NB4 (cell line): ENCODE measurements around the gene TMPRSS9.

Source experiments
- MYC ChIP-seq: IDR thresholded peaks from 2 replicates; pipeline ENCODE4 v1.6.1; 2011; ENCODE audit warnings: low read depth, low read length
- TF ChIP-seq, protein P1 (sequence below): IDR thresholded peaks from one replicate; pipeline ENCODE4 v1.5.1; 2012; ENCODE audit warnings: low read depth, low read length

DNA sequence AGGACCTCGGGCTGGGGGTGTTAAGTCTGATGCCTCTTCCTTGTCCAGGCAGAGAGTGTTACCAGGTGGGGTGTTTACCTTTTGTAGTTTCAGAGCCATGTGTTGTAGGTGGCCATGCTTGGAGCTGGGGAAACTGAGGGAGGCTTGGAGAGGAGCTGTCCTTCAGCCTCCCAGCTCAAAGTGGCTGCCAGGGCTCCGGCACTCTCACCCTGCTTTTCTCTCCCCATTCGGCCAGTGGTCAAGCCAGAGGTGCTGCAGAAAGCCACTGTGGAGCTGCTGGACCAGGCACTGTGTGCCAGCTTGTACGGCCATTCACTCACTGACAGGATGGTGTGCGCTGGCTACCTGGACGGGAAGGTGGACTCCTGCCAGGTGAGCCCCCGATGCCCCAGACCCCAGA is 50.0 kb downstream of the TMPRSS9 start:
- TF ChIP-seq MYC = no peak
- TF ChIP-seq, protein P1, sequence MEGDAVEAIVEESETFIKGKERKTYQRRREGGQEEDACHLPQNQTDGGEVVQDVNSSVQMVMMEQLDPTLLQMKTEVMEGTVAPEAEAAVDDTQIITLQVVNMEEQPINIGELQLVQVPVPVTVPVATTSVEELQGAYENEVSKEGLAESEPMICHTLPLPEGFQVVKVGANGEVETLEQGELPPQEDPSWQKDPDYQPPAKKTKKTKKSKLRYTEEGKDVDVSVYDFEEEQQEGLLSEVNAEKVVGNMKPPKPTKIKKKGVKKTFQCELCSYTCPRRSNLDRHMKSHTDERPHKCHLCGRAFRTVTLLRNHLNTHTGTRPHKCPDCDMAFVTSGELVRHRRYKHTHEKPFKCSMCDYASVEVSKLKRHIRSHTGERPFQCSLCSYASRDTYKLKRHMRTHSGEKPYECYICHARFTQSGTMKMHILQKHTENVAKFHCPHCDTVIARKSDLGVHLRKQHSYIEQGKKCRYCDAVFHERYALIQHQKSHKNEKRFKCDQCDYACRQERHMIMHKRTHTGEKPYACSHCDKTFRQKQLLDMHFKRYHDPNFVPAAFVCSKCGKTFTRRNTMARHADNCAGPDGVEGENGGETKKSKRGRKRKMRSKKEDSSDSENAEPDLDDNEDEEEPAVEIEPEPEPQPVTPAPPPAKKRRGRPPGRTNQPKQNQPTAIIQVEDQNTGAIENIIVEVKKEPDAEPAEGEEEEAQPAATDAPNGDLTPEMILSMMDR = no peak
